HepG2 (cell line): ENCODE measurements around the gene PTPRH. TPM values are rescaled to one million over a fixed set of nuclear protein-coding genes. Genes with fewer than 3 reads are reported as not detected.

Experiments used
- BHLHE40 ChIP-seq: IDR thresholded peaks from 2 replicates; pipeline ENCODE4 v1.6.1; 2011; ENCODE audit warnings: low read length, improper control_type of control experiment
- CBX5 ChIP-seq: sonication (generic); formaldehyde crosslinking; IDR thresholded peaks from 2 replicates; pipeline ENCODE4 v1.4.0; 2020; ENCODE audit warnings: missing genetic modification reagents, borderline replicate concordance
- CREB1 ChIP-seq, 2 experiments: fragments of 450-650 bp in 1 of 2; IDR thresholded peaks; 2 replicates each; pipeline ENCODE4 v1.6.1; 2016 to 2017; ENCODE audit warnings: control low read depth in 1 of 2, mild to moderate bottlenecking in 1 of 2, missing compliant biosample characterization in 1 of 2, missing genetic modification characterization in 1 of 2
- ELF3 ChIP-seq: IDR thresholded peaks from 2 replicates; pipeline ENCODE4 v1.6.1; 2016; ENCODE audit warnings: missing genetic modification reagents, missing compliant biosample characterization
- FOSL1 ChIP-seq: sonication (generic); formaldehyde crosslinking; IDR thresholded peaks from 2 replicates; pipeline ENCODE4 v1.9.0; 2021; ENCODE audit warnings: missing genetic modification reagents, borderline replicate concordance
- FOSL2 ChIP-seq: sonication (generic); formaldehyde crosslinking; IDR thresholded peaks from 2 replicates; pipeline ENCODE4 v1.4.0; 2020; ENCODE audit warnings: missing genetic modification reagents
- GABPB1 ChIP-seq: IDR thresholded peaks from 2 replicates; pipeline ENCODE4 v1.6.1; 2016; ENCODE audit warnings: mild to moderate bottlenecking, missing genetic modification reagents, moderate library complexity, missing compliant biosample characterization
- HIVEP1 ChIP-seq: sonication (generic); formaldehyde crosslinking; IDR thresholded peaks from 2 replicates; pipeline ENCODE4 v1.4.0; 2020; ENCODE audit warnings: mild to moderate bottlenecking, missing genetic modification reagents
- MAX ChIP-seq: IDR thresholded peaks from 2 replicates; pipeline ENCODE4 v1.6.1; 2012; ENCODE audit warnings: inconsistent platforms
- PBX2 ChIP-seq: IDR thresholded peaks from 2 replicates; pipeline ENCODE4 v1.6.1; 2016; ENCODE audit warnings: control low read depth
- PHF8 ChIP-seq: sonication (generic); formaldehyde crosslinking; IDR thresholded peaks from 2 replicates; pipeline ENCODE4 v1.5.0; 2020; ENCODE audit warnings: missing genetic modification reagents
- RAD21 ChIP-seq: fragments of 450-650 bp; formaldehyde crosslinking; IDR thresholded peaks from 2 replicates; pipeline ENCODE4 v1.5.0; 2020; ENCODE audit warnings: mild to moderate bottlenecking
- RFXAP ChIP-seq: sonication (generic); formaldehyde crosslinking; IDR thresholded peaks from 2 replicates; pipeline ENCODE4 v1.4.0; 2020; ENCODE audit warnings: missing genetic modification reagents, borderline replicate concordance
- SALL1 ChIP-seq: sonication (generic); formaldehyde crosslinking; IDR thresholded peaks from 2 replicates; pipeline ENCODE4 v1.8.0; 2022; ENCODE audit warnings: mild to moderate bottlenecking, missing genetic modification reagents
- SP4 ChIP-seq: sonication (generic); formaldehyde crosslinking; IDR thresholded peaks from 2 replicates; pipeline ENCODE4 v1.8.1; 2023; ENCODE audit warnings: mild to moderate bottlenecking, missing genetic modification reagents
- TBX2 ChIP-seq: sonication (generic); formaldehyde crosslinking; IDR thresholded peaks from 2 replicates; pipeline ENCODE4 v1.5.0; 2020; ENCODE audit warnings: missing genetic modification reagents, mild to moderate bottlenecking, borderline replicate concordance
- TEF ChIP-seq: sonication (generic); formaldehyde crosslinking; IDR thresholded peaks from 2 replicates; pipeline ENCODE4 v1.5.0; 2020; ENCODE audit warnings: missing genetic modification reagents
- YY1 ChIP-seq: IDR thresholded peaks from 2 replicates; pipeline ENCODE4 v1.6.1; 2011; ENCODE audit warnings: low read length, low read depth, moderate library complexity, mild to moderate bottlenecking; ENCODE audit not compliant: insufficient read depth, insufficient replicate concordance
- ZBTB7A ChIP-seq: sonication (generic); formaldehyde crosslinking; IDR thresholded peaks from 2 replicates; pipeline ENCODE4 v1.8.0; 2022; ENCODE audit warnings: mild to moderate bottlenecking, missing genetic modification reagents
- ZMYM3 ChIP-seq: sonication (generic); formaldehyde crosslinking; IDR thresholded peaks from 2 replicates; pipeline ENCODE4 v1.5.1; 2020; ENCODE audit warnings: mild to moderate bottlenecking, missing genetic modification reagents
- ZNF263 ChIP-seq: sonication (generic); formaldehyde crosslinking; IDR thresholded peaks from 2 replicates; pipeline ENCODE4 v1.4.0; 2020; ENCODE audit warnings: missing genetic modification reagents
- ZNF280D ChIP-seq: sonication (generic); formaldehyde crosslinking; IDR thresholded peaks from 2 replicates; pipeline ENCODE4 v1.5.1; 2020; ENCODE audit warnings: mild to moderate bottlenecking, missing genetic modification reagents
- ZNF563 ChIP-seq: sonication (generic); formaldehyde crosslinking; IDR thresholded peaks from 2 replicates; pipeline ENCODE4 v1.8.0; 2022; ENCODE audit warnings: mild to moderate bottlenecking, moderate library complexity, missing genetic modification reagents
- ZNF652 ChIP-seq: IDR thresholded peaks from 2 replicates; pipeline ENCODE4 v1.6.1; 2016; ENCODE audit warnings: low read depth, borderline replicate concordance
- polyA plus RNA-seq, 8 experiments: library from polyadenylated mRNA; depleted of rRNA in 3 of 8; stranded (reverse) in 7 of 8; unstranded in 1 of 8; fragments of >200 nt; fragmentation: Illumina TruSeq in 4 of 8; extraction: Trizol in 4 of 8; gene quantifications; 2 replicates each; pipeline versions ENCODE4 v1.2.1 to v1.2.3, GENCODE V29; 2011 to 2016; ENCODE audit warnings: low read depth in 4 of 8, missing spikeins in 1 of 8, mixed read lengths in 1 of 8; ENCODE audit not compliant: insufficient read depth in 1 of 8
- total RNA-seq, 5 experiments: library from RNA; depleted of rRNA; stranded (reverse); fragments of >200 nt; fragmentation: Illumina TruSeq; extraction: Trizol; gene quantifications; 2 replicates each; pipeline ENCODE4 v1.2.3, GENCODE V29; 2016; ENCODE audit warnings: low read depth in 1 of 5

The PTPRH gene
- total and polyA plus RNA-seq, 2 of the 13 experiments (the other 11 are each of a cell fraction or from before 2014, with no cell fraction given): 14.7 to 125 TPM

- TF ChIP-seq TEF (CRISPR knock-in tag): no peak
- TF ChIP-seq ZNF563 (CRISPR knock-in tag): no peak
- TF ChIP-seq BHLHE40: peak; percentile 45; the same call in 1 of the 2 replicates
- TF ChIP-seq ZNF263: peak; percentile 83
- no peak for TF ChIP-seq HIVEP1 (CRISPR knock-in tag)
- TF ChIP-seq MAX: peak; percentile 63
- peak; percentile 84 for TF ChIP-seq RAD21 (CRISPR knock-in tag)
- peak; percentile 79; the same call in 1 of the 2 replicates for TF ChIP-seq ZNF652 (CRISPR knock-in tag)
- TF ChIP-seq FOSL1: no peak
- TF ChIP-seq CBX5 (CRISPR knock-in tag): 0 out of 2 replicates have a peak, but pooled peaks have one; percentile 30
- peak; percentile 62 for TF ChIP-seq CREB1 (IDR thresholded peaks at IDR 0.05)
- TF ChIP-seq CREB1 (CRISPR knock-in tag; IDR thresholded peaks at IDR 0.05): no peak
- TF ChIP-seq PHF8: 0 out of 2 replicates have a peak, but pooled peaks have one; percentile 22
- no peak for TF ChIP-seq PBX2 (CRISPR knock-in tag)
- no peak for TF ChIP-seq ZBTB7A
- TF ChIP-seq YY1: peak; percentile 54
- TF ChIP-seq ZNF280D (CRISPR knock-in tag): 0 out of 2 replicates have a peak, but pooled peaks have one; percentile 47
- TF ChIP-seq ELF3 (CRISPR knock-in tag): peak; percentile 32; the same call in 1 of the 2 replicates
- 0 out of 2 replicates have a peak, but pooled peaks have one; percentile 61 for TF ChIP-seq SP4 (CRISPR knock-in tag)
- peak; percentile 65 for TF ChIP-seq GABPB1 (CRISPR knock-in tag)
- TF ChIP-seq ZMYM3 (CRISPR knock-in tag): peak; percentile 48; the same call in 1 of the 2 replicates
- TF ChIP-seq FOSL2 (CRISPR knock-in tag): peak; percentile 42; the same call in 1 of the 2 replicates
- peak; percentile 36; the same call in 1 of the 2 replicates for TF ChIP-seq TBX2 (CRISPR knock-in tag)
- peak; percentile 39 for TF ChIP-seq SALL1 (CRISPR knock-in tag)
- no peak for TF ChIP-seq RFXAP (CRISPR knock-in tag)
Measured at GRCh38 chr19:55160128-55160985, 48.9 kb downstream of the PTPRH start (continued).
